Vagina (tissue), 2 donors: ENCODE measurements around the gene ZBTB7C.

ENCODE experiments used
- CTCF ChIP-seq, 3 experiments: fragments of 450-650 bp in 2 of 3; fragments of 200-600 bp in 1 of 3; sonication (generic) in 1 of 3; IDR thresholded peaks; one replicate each; pipeline ENCODE4 v1.5.1; 2017 to 2019; ENCODE audit warnings: antibody characterized with exemption in 3 of 3, mild to moderate bottlenecking in 2 of 3, moderate library complexity in 2 of 3
- POLR2AphosphoS5 ChIP-seq, 2 donors: sonication (generic); formaldehyde crosslinking; IDR thresholded peaks; one replicate each; pipeline ENCODE4 v1.9.0; 2017; ENCODE audit warnings: antibody characterized with exemption in 2 of 2, mild to moderate bottlenecking in 2 of 2, low read depth in 1 of 2; ENCODE audit not compliant: insufficient read depth in 1 of 2

GRCh38 chr18:48320639-48320945, 88.6 kb downstream of the ZBTB7C start:
- TF ChIP-seq POLR2AphosphoS5 (IDR thresholded peaks at IDR 0.05; ENCODE audit: insufficient read depth in 1 of 2, low read depth in 1 of 2) (no peak), CTCF (IDR thresholded peaks at IDR 0.05) (no peak)
